HG02981 (cell line): Measurements from ENCODE around the gene SH3PXD2A.

Experiments used
- ATAC-seq: cut with Tn5 transposase; IDR thresholded peaks from one replicate; pipeline ENCODE4 v1.9.1; 2021; ENCODE audit warnings: mild to moderate bottlenecking, moderate library complexity; ENCODE audit not compliant: unreplicated experiment

The SH3PXD2A gene

GRCh38 chr10:103574097-103575061 lies 281.0 kb downstream of the SH3PXD2A start:
- no peak for ATAC-seq

DNA sequence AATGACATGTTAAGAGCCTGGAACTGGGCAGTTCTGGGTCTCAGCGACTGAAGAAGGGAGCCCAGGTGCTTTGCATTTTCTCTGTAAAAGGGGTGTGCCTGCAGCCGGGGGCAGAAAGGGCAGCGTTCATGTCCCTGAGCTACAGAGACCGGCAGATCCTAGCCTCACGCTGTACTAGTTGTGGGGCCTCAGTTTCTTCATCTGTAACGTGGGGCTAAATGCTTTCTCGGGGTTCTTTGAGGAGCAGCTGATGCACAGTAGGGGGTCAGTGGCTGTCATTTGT lies 282.2 kb downstream of the SH3PXD2A start:
- no peak for ATAC-seq

- no peak for ATAC-seq
Measured at GRCh38 chr10:103572347-103573204, 282.8 kb downstream of the SH3PXD2A start.

GRCh38 chr10:103571656-103571975 lies 283.8 kb downstream of the SH3PXD2A start:
- no peak for ATAC-seq

GRCh38 chr10:103570844-103571655 lies 284.3 kb downstream of the SH3PXD2A start:
- no peak for ATAC-seq

GRCh38 chr10:103569896-103570295 lies 285.5 kb downstream of the SH3PXD2A start:
- no peak for ATAC-seq

DNA sequence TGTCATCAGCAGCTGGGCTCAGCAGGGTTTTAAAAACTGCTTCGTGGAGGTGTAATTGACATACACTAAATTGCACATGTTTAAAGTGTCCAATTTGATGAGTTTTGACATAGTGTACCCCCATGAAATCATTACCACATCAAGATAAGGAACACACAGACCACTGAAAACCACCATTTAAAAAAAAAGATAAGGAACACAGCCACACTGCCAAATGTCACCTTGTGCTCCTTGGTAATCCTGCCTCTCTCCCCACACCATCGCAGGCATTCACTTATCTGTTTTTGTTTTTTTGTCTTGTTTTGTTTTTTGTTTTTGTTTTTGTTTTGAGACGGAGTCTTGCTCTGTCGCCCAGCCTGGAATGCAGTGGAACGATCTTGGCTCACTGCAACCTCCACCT lies 286.9 kb downstream of the SH3PXD2A start:
- ATAC-seq: no peak

- no peak for ATAC-seq
Measured at GRCh38 chr10:103566536-103566935, 288.8 kb downstream of the SH3PXD2A start.

DNA sequence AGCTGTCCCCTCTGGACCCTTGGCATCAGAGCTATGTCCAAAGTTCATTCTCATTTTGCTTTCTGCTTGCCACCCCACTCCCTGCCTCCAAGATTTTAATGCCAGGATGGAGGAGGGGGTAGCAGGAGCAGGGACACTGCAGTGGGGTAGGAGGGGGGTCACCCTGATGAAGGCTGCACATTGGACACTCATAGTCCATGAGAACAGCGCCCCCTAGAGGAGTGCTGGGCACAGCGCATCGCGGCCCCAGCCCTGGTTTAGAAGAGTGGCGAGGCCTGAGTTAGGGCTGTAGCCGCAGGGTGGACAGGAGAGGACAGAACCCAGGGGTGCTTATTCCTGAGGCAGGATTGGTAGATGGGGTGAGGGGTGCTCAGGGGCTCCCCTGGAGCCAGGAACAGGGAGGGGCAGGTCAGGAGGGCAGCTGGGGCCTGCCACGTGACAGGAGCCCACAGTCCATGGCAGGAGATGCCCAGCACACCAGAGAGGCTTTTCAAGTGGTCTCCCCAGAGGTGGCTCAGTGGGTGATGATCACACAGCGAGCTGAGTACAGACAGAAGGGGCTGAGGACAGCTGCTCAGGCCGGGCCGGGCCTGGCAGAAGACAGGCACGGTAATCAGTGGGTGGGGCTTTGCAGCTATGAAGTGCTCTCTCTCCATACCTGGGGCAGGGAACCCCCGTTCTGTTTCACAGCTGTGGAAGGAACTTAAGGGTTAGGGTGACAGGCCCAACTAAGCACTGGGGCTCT lies 290.4 kb downstream of the SH3PXD2A start:
- no peak for ATAC-seq

DNA sequence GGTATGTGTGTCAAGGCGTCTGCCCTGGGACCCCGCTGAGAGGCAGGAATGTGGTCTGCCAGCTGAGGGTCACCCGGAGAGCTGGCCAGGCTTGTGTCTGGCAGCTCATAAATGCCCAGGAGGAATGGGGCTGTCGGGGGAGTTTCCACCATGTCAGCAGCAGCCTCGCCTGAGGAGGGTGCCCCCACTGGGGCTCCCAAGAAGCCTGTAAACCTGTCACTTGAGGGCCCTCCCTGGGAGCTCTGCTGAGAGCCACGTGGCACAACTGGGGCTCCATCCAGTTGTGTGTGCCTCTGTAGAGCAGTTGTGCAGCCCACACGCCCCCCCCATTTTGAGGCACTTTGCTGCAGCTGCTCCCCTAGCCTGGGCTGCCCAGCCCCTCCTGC lies 291.3 kb downstream of the SH3PXD2A start:
- no peak for ATAC-seq

DNA sequence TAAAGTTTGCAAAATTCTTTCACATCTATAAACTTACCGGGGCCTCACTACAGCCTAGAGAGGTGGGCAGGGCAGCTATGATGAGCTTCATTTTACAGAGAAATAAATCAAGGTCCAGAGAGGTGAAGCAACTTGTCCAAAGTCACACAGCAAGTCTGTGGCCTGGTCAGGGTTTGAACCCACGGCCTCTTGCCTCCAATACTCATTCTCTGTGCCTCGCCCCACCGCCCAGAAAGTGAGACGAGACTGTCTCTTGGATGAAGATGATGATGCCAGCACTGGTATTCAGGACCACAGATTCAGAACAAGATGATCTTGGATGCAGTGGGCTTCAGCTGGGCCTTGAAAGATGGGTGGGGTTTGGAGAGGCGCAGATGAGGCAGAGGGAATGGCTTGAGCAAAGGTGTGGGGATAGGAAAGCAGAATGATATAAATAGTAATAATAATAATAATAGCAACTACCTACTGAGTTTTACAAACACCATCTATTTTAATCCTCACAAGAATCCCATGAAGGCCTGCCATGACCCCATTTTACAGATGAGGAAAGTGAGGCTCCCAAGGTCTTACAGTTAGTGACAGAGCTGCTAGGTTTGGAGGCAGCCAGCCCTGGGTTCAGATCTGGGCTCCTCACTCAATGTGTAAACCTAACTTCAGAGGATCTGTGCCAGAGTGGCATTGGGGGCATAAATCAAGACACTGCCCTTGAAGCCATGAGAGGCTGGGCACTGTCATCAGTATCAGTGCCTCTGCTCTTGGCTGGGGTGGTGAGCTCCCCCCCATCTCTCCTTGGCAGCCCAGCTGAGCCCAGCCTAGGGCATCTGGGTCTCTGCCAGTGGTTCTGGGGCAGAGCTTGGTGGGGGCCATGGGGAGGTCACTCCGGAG lies 291.9 kb downstream of the SH3PXD2A start:
- no peak for ATAC-seq

- ATAC-seq: no peak
Measured at GRCh38 chr10:103562383-103562782, 293.0 kb downstream of the SH3PXD2A start.

DNA sequence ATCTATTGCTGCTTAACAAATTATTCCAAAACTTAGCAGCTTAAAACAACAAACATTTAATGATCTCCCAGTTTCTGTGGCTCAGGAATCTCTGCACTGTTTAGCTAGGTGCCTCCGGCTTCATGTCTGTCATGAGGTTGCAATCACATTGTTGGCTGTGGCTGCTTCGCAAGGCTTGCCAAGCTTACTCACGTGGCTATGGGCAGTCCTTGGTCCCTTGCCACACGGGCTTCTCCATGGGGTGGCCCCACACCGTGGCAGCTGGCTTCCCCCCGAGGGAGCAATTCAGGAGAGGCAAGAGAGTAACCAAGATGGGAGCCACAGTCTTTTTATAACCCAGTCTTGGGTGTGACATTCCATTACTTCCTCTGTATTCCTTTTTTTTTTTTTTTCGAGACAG lies 294.5 kb downstream of the SH3PXD2A start:
- no peak for ATAC-seq

DNA sequence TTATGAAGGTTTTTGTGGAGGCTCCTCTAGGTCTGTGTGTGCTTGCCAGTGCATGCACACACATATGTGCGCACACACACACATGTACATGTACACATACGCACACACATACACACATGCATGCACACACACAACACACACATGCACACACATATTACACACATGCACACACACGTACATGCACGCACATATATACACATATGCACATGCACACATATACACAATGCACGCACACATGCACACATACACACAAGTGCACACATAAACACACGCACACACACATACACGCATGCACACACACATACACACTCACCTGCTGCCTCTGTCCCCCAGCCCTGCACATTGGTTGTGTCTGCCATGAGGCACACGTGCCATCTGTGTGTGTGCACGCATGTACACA lies 295.6 kb downstream of the SH3PXD2A start:
- ATAC-seq: no peak

DNA sequence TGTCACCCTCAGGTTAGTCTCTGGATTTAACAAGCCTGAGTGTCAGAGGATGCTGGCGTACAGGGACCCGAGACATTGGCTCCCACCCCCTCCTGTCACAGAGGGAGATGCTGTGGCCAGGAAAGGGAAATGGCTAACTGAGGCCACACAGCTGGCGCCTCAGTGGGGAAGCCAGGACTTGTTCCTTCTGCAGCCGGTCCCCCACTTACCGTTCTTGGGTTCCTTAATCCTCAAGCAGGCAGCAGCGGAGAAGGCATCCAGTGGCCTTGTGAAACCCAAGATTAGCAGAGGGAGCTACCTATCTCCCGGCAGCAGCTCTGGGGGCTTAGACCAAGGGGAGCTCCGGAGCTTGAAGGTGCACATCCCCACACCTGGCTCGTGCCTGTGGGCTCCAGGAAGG lies 296.5 kb downstream of the SH3PXD2A start:
- no peak for ATAC-seq

GRCh38 chr10:103557455-103557854 lies 297.9 kb downstream of the SH3PXD2A start:
- no peak for ATAC-seq

GRCh38 chr10:103556383-103557007 lies 298.9 kb downstream of the SH3PXD2A start:
- no peak for ATAC-seq

GRCh38 chr10:103555712-103556111 lies 299.7 kb downstream of the SH3PXD2A start:
- no peak for ATAC-seq

- ATAC-seq: no peak
Measured at GRCh38 chr10:103555325-103555649, 300.1 kb downstream of the SH3PXD2A start.
